Astrocyte (in vitro differentiated cells and primary cell): ENCODE measurements around the gene CTRB1. TPM values are rescaled to one million over a fixed set of nuclear protein-coding genes. Genes with fewer than 3 reads are reported as not detected.
"Not testable (repeated sequence)": the region's sequence is repeated elsewhere in the genome, so short reads cannot be mapped to it uniquely, and the experiment has no call there.

Experiments
- DNase-seq: peaks from one replicate; pipeline ENCODE4 v3.0.0-alpha.2; 2010; ENCODE audit warnings: low read depth
- FAIRE-seq: peaks from 2 replicates; lab custom pipeline; 2011; peaks lifted over from hg19 to GRCh38; lab: Jason Lieb, UNC
- H2AFZ ChIP-seq: 2 replicates; pipeline ENCODE4 v1.6.0; 2012; ENCODE audit warnings: low read depth, low read length, inconsistent platforms
- H3K27ac ChIP-seq: 2 replicates; pipeline ENCODE4 v1.5.1; 2011; ENCODE audit warnings: low read depth, low read length, inconsistent platforms
- H3K27me3 ChIP-seq: 2 replicates; pipeline ENCODE4 v1.6.0; 2011; ENCODE audit warnings: low read length, inconsistent platforms; ENCODE audit not compliant: insufficient read depth
- H3K36me3 ChIP-seq: 2 replicates; pipeline ENCODE4 v1.5.1; 2011; ENCODE audit warnings: low read length, inconsistent platforms; ENCODE audit not compliant: insufficient read depth
- H3K4me1 ChIP-seq: 2 replicates; pipeline ENCODE4 v1.5.1; 2011; ENCODE audit warnings: low read length, inconsistent platforms; ENCODE audit not compliant: insufficient read depth
- H3K4me2 ChIP-seq: 2 replicates; pipeline ENCODE4 v1.6.0; 2012; ENCODE audit warnings: low read length, inconsistent platforms
- H3K4me3 ChIP-seq: 2 replicates; pipeline ENCODE4 v1.5.1; 2011; ENCODE audit warnings: low read depth, mild to moderate bottlenecking, low read length, inconsistent platforms; ENCODE audit not compliant: insufficient read depth
- H3K79me2 ChIP-seq: 2 replicates; pipeline ENCODE4 v1.6.0; 2012; ENCODE audit warnings: mild to moderate bottlenecking, low read length, inconsistent platforms; ENCODE audit not compliant: insufficient read depth
- H3K9ac ChIP-seq: 2 replicates; pipeline ENCODE4 v1.6.0; 2012; ENCODE audit warnings: mild to moderate bottlenecking, low read length, inconsistent platforms
- H3K9me3 ChIP-seq: 2 replicates; pipeline ENCODE4 v1.5.1; 2012; ENCODE audit warnings: low read depth, mild to moderate bottlenecking, low read length, inconsistent platforms; ENCODE audit not compliant: insufficient read depth
- H4K20me1 ChIP-seq: 2 replicates; pipeline ENCODE4 v1.6.0; 2012; ENCODE audit warnings: low read length, inconsistent platforms; ENCODE audit not compliant: insufficient read depth
- H3K27ac Mint-ChIP-seq: one replicate; pipeline ENCODE4 v1.8.0; 2021; ENCODE audit warnings: mild to moderate bottlenecking, mixed read lengths; ENCODE audit not compliant: unreplicated experiment
- H3K27me3 Mint-ChIP-seq: one replicate; pipeline ENCODE4 v1.8.0; 2021; ENCODE audit warnings: low read depth, mixed read lengths; ENCODE audit not compliant: unreplicated experiment
- H3K36me3 Mint-ChIP-seq: one replicate; pipeline ENCODE4 v1.8.0; 2021; ENCODE audit warnings: low read depth, mixed read lengths; ENCODE audit not compliant: unreplicated experiment
- H3K4me1 Mint-ChIP-seq: one replicate; pipeline ENCODE4 v1.8.0; 2021; ENCODE audit warnings: low read depth, mixed read lengths; ENCODE audit not compliant: unreplicated experiment
- H3K4me3 Mint-ChIP-seq: one replicate; pipeline ENCODE4 v1.8.0; 2021; ENCODE audit warnings: mild to moderate bottlenecking, moderate library complexity, mixed read lengths; ENCODE audit not compliant: unreplicated experiment
- H3K9me3 Mint-ChIP-seq: one replicate; pipeline ENCODE4 v1.8.0; 2021; ENCODE audit warnings: mild to moderate bottlenecking, mixed read lengths; ENCODE audit not compliant: unreplicated experiment
- CTCF ChIP-seq: IDR thresholded peaks from 2 replicates; pipeline ENCODE4 v1.5.1; 2011; ENCODE audit warnings: low read depth, mild to moderate bottlenecking, inconsistent platforms, low read length, moderate library complexity; ENCODE audit not compliant: insufficient read depth
- EZH2 ChIP-seq: IDR thresholded peaks from 2 replicates; pipeline ENCODE4 v1.6.1; 2012; ENCODE audit warnings: mild to moderate bottlenecking, low read length, inconsistent platforms; ENCODE audit not compliant: insufficient read depth
- total RNA-seq: library from RNA; stranded (reverse); gene quantifications from 2 replicates; pipeline ENCODE4 v1.2.1, GENCODE V29; 2021

The CTRB1 gene
- total RNA-seq, 1 donor from 2014 or later = not detected

- no peak overlapping the region for H3K4me2 ChIP-seq
- FAIRE-seq = no peak
- H3K4me1 Mint-ChIP-seq = no peaks in the 10 kb centered on the region
These were observed 15.7 kb upstream of the CTRB1 start for GRCh38 chr16:75203096-75203495.

GRCh38 chr16:75203667-75204409 is 14.9 kb upstream of the CTRB1 start:
- no peak for TF ChIP-seq EZH2
- TF ChIP-seq CTCF = no peak
- no peaks in the 10 kb centered on the region for H3K36me3 ChIP-seq
- H3K9ac ChIP-seq = no peak overlapping the region
- Mint-ChIP-seq H3K27me3 (peaks cover 5% of the 10 kb centered on the region), H3K27ac (no peak overlapping the region), H3K4me3 (no peak overlapping the region), H3K4me1 (peaks cover 2% of the 10 kb centered on the region), H3K9me3 (no peaks in the 10 kb centered on the region), H3K36me3 (no peaks in the 10 kb centered on the region)
- no peaks in the 10 kb centered on the region for H4K20me1 ChIP-seq
- H3K9me3 ChIP-seq = no peaks in the 10 kb centered on the region
- no peaks in the 10 kb centered on the region for H3K79me2 ChIP-seq
- no peak for DNase-seq
- H3K4me1 ChIP-seq = peaks cover 3% of the 10 kb centered on the region
- no peaks in the 10 kb centered on the region for H3K27me3 ChIP-seq
- H2AFZ ChIP-seq = no peak overlapping the region
- no peak overlapping the region for H3K27ac ChIP-seq
- no peak overlapping the region for H3K4me3 ChIP-seq
- H3K4me2 ChIP-seq = no peak overlapping the region
- no peak for FAIRE-seq

More at GRCh38 chr16:75203096-75203495, 15.7 kb upstream of the CTRB1 start:
- Histone ChIP-seq H3K27me3 (no peaks in the 10 kb centered on the region), H4K20me1 (no peaks in the 10 kb centered on the region), H3K36me3 (no peaks in the 10 kb centered on the region), H3K79me2 (no peaks in the 10 kb centered on the region), H3K9ac (no peak overlapping the region), H3K4me1 (peaks cover 3% of the 10 kb centered on the region), H3K27ac (no peak overlapping the region), H3K4me3 (no peak overlapping the region), H3K9me3 (no peaks in the 10 kb centered on the region), H2AFZ (no peak overlapping the region)
- Mint-ChIP-seq H3K36me3 (no peaks in the 10 kb centered on the region), H3K4me3 (no peak overlapping the region), H3K9me3 (no peaks in the 10 kb centered on the region), H3K27ac (no peak overlapping the region), H3K27me3 (peaks cover 5% of the 10 kb centered on the region)
- no peak for TF ChIP-seq CTCF
- no peak for TF ChIP-seq EZH2
- no peak for DNase-seq

GRCh38 chr16:75204410-75204758 is 14.4 kb upstream of the CTRB1 start:
- Mint-ChIP-seq H3K27ac (no peak overlapping the region), H3K27me3 (peaks cover 5% of the 10 kb centered on the region), H3K4me3 (no peak overlapping the region), H3K36me3 (no peaks in the 10 kb centered on the region), H3K4me1 (peaks cover 2% of the 10 kb centered on the region), H3K9me3 (no peaks in the 10 kb centered on the region)
- no peak overlapping the region for H3K4me2 ChIP-seq
- no peaks in the 10 kb centered on the region for H3K36me3 ChIP-seq
- FAIRE-seq = no peak
- H3K9me3 ChIP-seq = no peaks in the 10 kb centered on the region
- H3K27ac ChIP-seq = no peak overlapping the region
- DNase-seq = no peak
- peaks cover 3% of the 10 kb centered on the region for H3K4me1 ChIP-seq
- TF ChIP-seq CTCF (no peak), EZH2 (no peak)
- H3K27me3 ChIP-seq = no peaks in the 10 kb centered on the region
- H3K9ac ChIP-seq = no peak overlapping the region
- H3K79me2 ChIP-seq = no peaks in the 10 kb centered on the region
- no peaks in the 10 kb centered on the region for H4K20me1 ChIP-seq
- H3K4me3 ChIP-seq = no peak overlapping the region
- no peak overlapping the region for H2AFZ ChIP-seq

GRCh38 chr16:75204905-75205304 is 13.9 kb upstream of the CTRB1 start:
- not testable (repeated sequence) for H3K9me3 ChIP-seq, DNase-seq, H3K27ac Mint-ChIP-seq, H3K4me2 ChIP-seq, H3K27me3 ChIP-seq, H3K4me3 ChIP-seq, H3K4me1 Mint-ChIP-seq, H3K36me3 ChIP-seq, H3K27ac ChIP-seq, H3K36me3 Mint-ChIP-seq, H3K4me3 Mint-ChIP-seq, H2AFZ ChIP-seq, H3K27me3 Mint-ChIP-seq, H3K79me2 ChIP-seq, H4K20me1 ChIP-seq, FAIRE-seq, H3K9ac ChIP-seq, H3K9me3 Mint-ChIP-seq, H3K4me1 ChIP-seq
